ENCODE measurements around the gene XRCC2. TPM values are rescaled to one million over a fixed set of nuclear protein-coding genes. Genes with fewer than 3 reads are reported as not detected.

The XRCC2 gene
- total and polyA plus RNA-seq, 7 donors: 0.23 to 2.2 (median 0.34) TPM; not detected in 1

GRCh38 chr7:152607007-152607406 is 68.9 kb downstream of the XRCC2 start:
- TF ChIP-seq POLR2A (IDR thresholded peaks at IDR 0.05) (no peak), POLR2AphosphoS5 (IDR thresholded peaks at IDR 0.05) (no peak), EP300 (IDR thresholded peaks at IDR 0.05) (no peak)
- no peaks in the 10 kb centered on the region for H3K27me3 ChIP-seq
- H3K4me3 ChIP-seq: no peak overlapping the region
- intact Hi-C loops (cut with DNase I): no loop called here
- H3K36me3 ChIP-seq: no peaks in the 10 kb centered on the region
- no peak overlapping the region for H3K27ac ChIP-seq
- no peaks in the 10 kb centered on the region for H3K9me3 ChIP-seq
- 75 to 86% methylated on average over 2 of the region's 2 CpGs for WGBS, 2 donors
- no peaks in the 10 kb centered on the region for H3K4me1 ChIP-seq
- DNase-seq: no peak

GRCh38 chr7:152602962-152603361 is 73.0 kb downstream of the XRCC2 start:
- TF ChIP-seq POLR2A (IDR thresholded peaks at IDR 0.05): no peak
- TF ChIP-seq CTCF (IDR thresholded peaks at IDR 0.05): no peak
- no peak for TF ChIP-seq POLR2AphosphoS5 (IDR thresholded peaks at IDR 0.05)
- Histone ChIP-seq H3K36me3 (no peaks in the 10 kb centered on the region), H3K27me3 (no peaks in the 10 kb centered on the region), H3K9me3 (no peaks in the 10 kb centered on the region), H3K4me3 (no peak overlapping the region), H3K4me1 (no peaks in the 10 kb centered on the region), H3K27ac (no peak overlapping the region)
- 76 to 86% methylated on average over 6 of the region's 6 CpGs for WGBS, 2 donors
- no peak for DNase-seq
- intact Hi-C loops (cut with DNase I): no loop called here

GRCh38 chr7:152601305-152601798 is 74.6 kb downstream of the XRCC2 start:
- TF ChIP-seq POLR2A (IDR thresholded peaks at IDR 0.05) (no peak), POLR2AphosphoS5 (IDR thresholded peaks at IDR 0.05) (no peak), EP300 (IDR thresholded peaks at IDR 0.05) (no peak), CTCF (IDR thresholded peaks at IDR 0.05) (no peak)
- WGBS, 2 donors: 93 to 95% methylated on average over 17 of the region's 17 CpGs

GRCh38 chr7:152600266-152600665 is 75.7 kb downstream of the XRCC2 start:
- Histone ChIP-seq H3K4me3 (no peak overlapping the region), H3K9me3 (no peaks in the 10 kb centered on the region), H3K27me3 (no peaks in the 10 kb centered on the region), H3K36me3 (no peaks in the 10 kb centered on the region), H3K27ac (no peak overlapping the region), H3K4me1 (no peaks in the 10 kb centered on the region)
- no peak for DNase-seq
- TF ChIP-seq CTCF (IDR thresholded peaks at IDR 0.05) (no peak), EP300 (IDR thresholded peaks at IDR 0.05) (no peak), POLR2A (IDR thresholded peaks at IDR 0.05) (no peak), POLR2AphosphoS5 (IDR thresholded peaks at IDR 0.05) (no peak)
- intact Hi-C loops (cut with DNase I): no loop called here
- WGBS, 2 donors: 94% methylated on average over 5 of the region's 5 CpGs

More at GRCh38 chr7:152601305-152601798, 74.6 kb downstream of the XRCC2 start:
- H3K9me3 ChIP-seq: no peaks in the 10 kb centered on the region
- no peak for DNase-seq
- H3K4me3 ChIP-seq: no peak overlapping the region
- no peaks in the 10 kb centered on the region for H3K36me3 ChIP-seq
- intact Hi-C loops (cut with DNase I): no loop called here
- H3K4me1 ChIP-seq: no peaks in the 10 kb centered on the region
- no peaks in the 10 kb centered on the region for H3K27me3 ChIP-seq
- H3K27ac ChIP-seq: no peak overlapping the region

- no peak for DNase-seq
- WGBS, 2 donors: 78 to 83% methylated on average over 8 of the region's 8 CpGs
Measured at GRCh38 chr7:152597507-152597906, 78.4 kb downstream of the XRCC2 start.

More at GRCh38 chr7:152597507-152597906, 78.4 kb downstream of the XRCC2 start:
- Histone ChIP-seq H3K27me3 (no peaks in the 10 kb centered on the region), H3K9me3 (no peaks in the 10 kb centered on the region), H3K4me1 (no peaks in the 10 kb centered on the region), H3K27ac (no peak overlapping the region), H3K4me3 (no peak overlapping the region), H3K36me3 (no peaks in the 10 kb centered on the region)
- TF ChIP-seq POLR2A (IDR thresholded peaks at IDR 0.05): no peak
- TF ChIP-seq EP300 (IDR thresholded peaks at IDR 0.05): no peak
- TF ChIP-seq POLR2AphosphoS5 (IDR thresholded peaks at IDR 0.05): no peak
- TF ChIP-seq CTCF (IDR thresholded peaks at IDR 0.05): no peak
- intact Hi-C loops (cut with DNase I): no loop called here

All from sigmoid colon (tissue), 7 donors.